Stimulated activated naive CD8-positive, alpha-beta T cell treated with anti-CD3 and anti-CD28 coated beads, Interleukin-15, Interleukin-2, amounts not matched to agents 100 U/mL and 50 U/mL, for 24 hours (primary cell): ENCODE results near the gene HMGCL.
"Not testable (repeated sequence)": the region's sequence is repeated elsewhere in the genome, so short reads cannot be mapped to it uniquely, and the experiment has no call there.

Experiments
- ATAC-seq: fragments of 150-1000 bp; cut with Tn5 transposase; one replicate; pipeline ENCODE4 v1.10.0; 2021
- DNase-seq: peaks from one replicate; pipeline ENCODE4 v3.0.0; 2021

Gene HMGCL

GRCh38 chr1:23825076-23825761 lies at the start of gene HMGCL:
TSS of gene HMGCL (minus strand) at chr1:23825429. CDS start at chr1:23825415, 14 bp downstream.
- ATAC-seq: peak; percentile 97
- DNase-seq: peak; percentile 92

GRCh38 chr1:23872421-23872820 lies 47.2 kb upstream of the HMGCL start:
- DNase-seq: no peak
- ATAC-seq: no peak

GRCh38 chr1:23869051-23869450 lies 43.8 kb upstream of the HMGCL start:
- ATAC-seq: no peak
- DNase-seq: no peak

GRCh38 chr1:23868557-23869016 lies 43.4 kb upstream of the HMGCL start:
- DNase-seq (no peak), ATAC-seq (no peak)

GRCh38 chr1:23867895-23868556 lies 42.8 kb upstream of the HMGCL start, which contains the start of gene FUCA1:
TSS of gene FUCA1 (minus strand) at chr1:23868290. CDS start at chr1:23868286, 4 bp downstream.
- DNase-seq (peak; percentile 93), ATAC-seq (peak; percentile 99)

- DNase-seq: no peak
- no peak for ATAC-seq
Measured at GRCh38 chr1:23867542-23867894, 42.3 kb upstream of the HMGCL start.

GRCh38 chr1:23865543-23865930 lies 40.3 kb upstream of the HMGCL start:
- no peak for DNase-seq
- no peak for ATAC-seq

GRCh38 chr1:23864801-23865542 lies 39.7 kb upstream of the HMGCL start:
- no peak for ATAC-seq
- no peak for DNase-seq

- ATAC-seq: no peak
- DNase-seq: no peak
Measured at GRCh38 chr1:23862640-23863039, 37.4 kb upstream of the HMGCL start.

- peak; percentile 49 for ATAC-seq
- no peak for DNase-seq
Measured at GRCh38 chr1:23854568-23854967, 29.3 kb upstream of the HMGCL start.

- not testable (repeated sequence) for DNase-seq, ATAC-seq
Measured at GRCh38 chr1:23853124-23853523, 27.9 kb upstream of the HMGCL start.

- ATAC-seq, DNase-seq: not testable (repeated sequence)
Measured at GRCh38 chr1:23851406-23851805, 26.2 kb upstream of the HMGCL start.

GRCh38 chr1:23848673-23849616 lies 23.7 kb upstream of the HMGCL start:
- ATAC-seq: no peak
- DNase-seq: no peak

GRCh38 chr1:23847482-23848095 lies 22.4 kb upstream of the HMGCL start:
- DNase-seq, ATAC-seq: not testable (repeated sequence)

GRCh38 chr1:23845163-23845562 lies 19.9 kb upstream of the HMGCL start:
- DNase-seq: no peak
- no peak for ATAC-seq

GRCh38 chr1:23843644-23844043 lies 18.4 kb upstream of the HMGCL start:
- ATAC-seq: no peak
- no peak for DNase-seq

GRCh38 chr1:23838401-23838866 lies 13.2 kb upstream of the HMGCL start:
- peak; percentile 97 for ATAC-seq
- peak; percentile 80 for DNase-seq

GRCh38 chr1:23837908-23838307 lies 12.7 kb upstream of the HMGCL start:
- no peak for DNase-seq
- ATAC-seq: no peak

GRCh38 chr1:23836037-23836436 lies 10.8 kb upstream of the HMGCL start:
- DNase-seq: no peak
- ATAC-seq: peak; percentile 19

GRCh38 chr1:23834156-23834555 lies 8.9 kb upstream of the HMGCL start:
- not testable (repeated sequence) for DNase-seq, ATAC-seq

- DNase-seq (no peak), ATAC-seq (no peak)
Measured at GRCh38 chr1:23827717-23828116, 2.5 kb upstream of the HMGCL start.
